Midbrain (tissue), 1 donor: ENCODE data around the gene VANGL1.
A peak's percentile ranks its signal among the peaks of the same experiment; 100 is the strongest.
"Not testable (repeated sequence)": the region's sequence is repeated elsewhere in the genome, so short reads cannot be mapped to it uniquely, and the experiment has no call there.

Experiments
- DNase-seq: peaks from one replicate; lab custom pipeline; 2025; lab: John Stamatoyannopoulos, UW

VANGL1 gene

DNA sequence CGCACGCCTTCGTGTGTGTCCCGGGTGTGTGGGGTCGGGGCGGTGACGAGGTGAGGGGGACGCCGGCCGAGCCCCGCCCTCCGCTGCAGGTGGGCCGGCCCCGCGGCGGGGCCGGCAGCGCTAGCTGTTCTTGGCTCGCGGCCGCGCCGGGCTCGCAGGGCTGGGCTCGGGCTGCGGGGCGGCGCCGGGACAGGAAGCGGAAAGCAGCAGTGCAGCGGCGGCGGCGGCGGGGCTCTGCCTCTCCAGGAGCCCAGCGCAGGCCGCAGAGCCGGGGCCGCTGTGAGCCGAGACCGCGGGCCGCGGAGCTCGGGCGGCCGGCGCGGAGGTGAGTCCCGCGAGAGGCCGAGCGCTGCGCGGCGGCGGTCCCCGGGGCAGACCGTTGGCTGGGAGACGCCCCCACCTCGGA, at the start of gene VANGL1:
TSS of gene VANGL1 (plus strand) at position 209 of the 406 bp plus-strand sequence. CDS start 9,444 bp downstream, outside the sequence.
- no peak for DNase-seq

DNA sequence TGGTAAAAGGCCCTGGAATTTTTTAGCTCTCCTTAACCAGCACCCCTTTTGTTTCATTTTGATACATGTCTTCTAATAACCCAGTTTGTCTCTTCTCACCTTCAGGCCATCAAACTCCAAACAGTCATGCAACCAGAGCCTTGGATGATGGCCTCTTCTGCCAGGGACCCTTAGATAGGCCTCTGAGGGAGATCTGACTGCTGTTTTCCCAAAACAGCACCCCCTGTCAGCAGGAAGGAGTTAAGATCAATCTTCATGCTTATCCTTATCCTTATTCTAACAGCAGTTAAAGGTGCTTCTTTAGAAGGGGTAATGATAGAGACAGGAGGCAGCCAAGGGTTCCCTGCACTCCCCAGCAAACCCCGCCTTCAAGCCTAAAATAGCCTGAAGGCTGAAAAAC, 49.5 kb upstream of the VANGL1 start:
- no peak for DNase-seq

DNA sequence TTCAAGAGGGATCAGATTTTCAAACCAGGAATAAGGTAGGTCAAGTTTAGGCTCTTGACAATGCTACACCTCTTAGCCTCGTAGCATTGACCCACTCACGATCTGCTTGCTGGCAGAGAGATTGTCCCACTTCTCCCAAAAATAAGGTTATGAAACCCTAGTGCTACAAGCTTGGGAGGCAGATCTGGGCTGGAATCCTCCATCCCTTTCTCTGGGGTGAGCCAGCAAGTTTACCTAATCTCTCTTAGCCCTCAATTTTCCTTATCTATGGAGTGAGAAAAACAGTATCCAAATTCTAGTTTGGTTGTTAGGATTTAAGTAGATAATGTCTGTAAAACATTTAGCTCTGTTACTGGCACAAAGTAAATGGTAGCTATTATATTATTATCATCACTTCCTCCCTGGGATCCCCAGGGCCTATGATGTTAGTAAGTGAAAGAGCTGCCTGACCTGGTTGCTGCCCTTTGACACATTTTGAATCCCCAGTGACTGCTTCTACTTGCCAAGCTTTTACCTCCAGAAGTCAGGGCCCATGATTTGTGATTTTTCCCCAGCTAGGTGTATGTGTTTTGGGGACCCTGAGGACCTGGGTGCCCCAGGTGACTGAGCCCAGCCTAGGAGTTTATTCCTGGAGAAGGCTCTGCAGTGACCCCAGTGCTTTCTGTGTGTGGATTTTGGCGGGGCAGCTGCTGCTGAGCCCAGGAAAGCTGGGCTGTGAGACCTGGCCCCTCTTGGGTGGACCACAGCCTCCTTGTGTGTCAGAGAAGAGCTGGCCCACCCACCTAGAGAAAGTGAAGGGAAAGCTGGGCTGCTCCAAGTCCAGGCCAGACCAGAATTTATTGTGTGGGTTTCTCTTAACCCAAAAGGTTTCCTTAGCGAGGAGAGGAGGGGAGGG, 48.2 kb upstream of the VANGL1 start:
- DNase-seq, result no peak

DNA sequence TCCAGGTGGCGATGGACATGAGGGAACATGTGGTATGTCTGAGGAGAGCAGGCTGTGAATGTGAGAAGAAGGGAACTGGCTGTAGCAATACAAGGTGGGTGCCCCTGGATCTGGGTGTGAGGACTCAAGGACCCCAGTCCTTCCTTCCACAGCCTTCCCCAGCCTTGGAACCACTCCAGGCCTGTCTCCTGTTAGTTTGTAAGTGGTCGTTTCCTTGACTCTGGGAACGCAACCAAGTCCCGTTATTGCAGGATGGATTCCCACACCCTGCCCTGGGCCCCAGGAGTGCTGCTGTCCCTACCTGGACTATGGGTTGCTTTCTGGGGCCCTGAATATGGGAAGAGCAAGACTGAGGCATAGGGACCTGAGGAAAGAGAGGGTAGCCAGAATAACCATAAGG, 47.2 kb upstream of the VANGL1 start:
- DNase-seq, result no peak

- DNase-seq, result peak; percentile 83
Measured at GRCh38 chr1:115595279-115596079, 46.3 kb upstream of the VANGL1 start.

- DNase-seq, result no peak
Measured at GRCh38 chr1:115596080-115596780, 45.5 kb upstream of the VANGL1 start.

DNA sequence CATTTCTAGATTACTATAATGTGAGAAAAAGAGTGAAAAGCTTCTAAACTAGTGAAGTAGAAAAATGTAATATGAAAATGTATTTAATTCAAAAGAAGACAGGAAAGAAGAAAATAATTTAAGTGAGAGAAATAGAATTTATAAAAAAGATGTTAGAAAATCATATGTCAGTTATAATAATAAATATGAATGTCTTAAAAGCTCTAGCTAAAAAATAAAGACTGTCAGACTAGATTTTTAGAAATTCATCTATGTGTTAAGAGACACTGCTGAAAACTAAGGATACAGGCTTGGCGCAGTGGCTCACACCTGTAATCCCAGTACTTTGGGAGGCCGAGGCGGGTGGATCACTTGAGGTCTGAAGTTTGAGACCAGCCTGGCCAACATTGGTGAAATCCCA, 37.3 kb upstream of the VANGL1 start:
- no peak for DNase-seq

DNA sequence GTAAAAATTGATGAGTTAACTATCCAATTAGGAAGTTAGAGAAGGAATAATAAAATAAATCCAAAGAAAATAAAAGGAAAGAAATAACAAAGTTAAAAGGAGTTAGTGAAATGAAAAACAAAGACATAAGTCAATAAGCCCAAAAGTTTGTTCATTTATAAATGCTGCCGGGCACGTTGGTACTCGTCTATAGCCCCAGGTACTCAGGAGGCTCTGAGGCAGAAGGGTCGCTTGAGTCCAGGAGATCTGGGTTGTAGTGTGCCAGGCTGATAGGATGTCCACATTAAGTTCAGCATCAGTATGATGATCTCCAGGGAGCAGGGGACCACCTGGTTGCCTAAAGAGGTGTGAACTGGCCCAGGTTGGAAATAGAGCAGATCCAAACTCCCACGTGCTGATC, 35.5 kb upstream of the VANGL1 start:
- no peak for DNase-seq

DNA sequence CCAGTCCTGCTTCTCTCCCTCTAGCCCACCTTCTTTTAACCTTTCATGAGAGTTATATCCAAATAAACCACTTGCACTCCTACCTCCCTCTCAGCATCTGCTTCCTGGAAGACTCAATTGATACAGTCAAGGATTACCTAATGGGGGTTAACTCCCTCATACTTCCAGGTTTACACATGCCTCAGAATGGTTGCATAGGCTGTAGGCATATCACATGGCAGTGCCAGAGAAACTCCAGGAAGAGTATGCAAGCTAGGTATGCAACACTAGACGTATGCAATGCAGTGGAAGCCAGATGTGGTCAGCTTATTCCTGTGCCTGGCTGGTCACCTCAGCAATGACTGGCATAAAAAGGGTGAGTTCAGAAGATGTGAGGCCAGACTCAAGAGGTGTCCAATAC, 32.7 kb upstream of the VANGL1 start:
- no peak for DNase-seq

DNA sequence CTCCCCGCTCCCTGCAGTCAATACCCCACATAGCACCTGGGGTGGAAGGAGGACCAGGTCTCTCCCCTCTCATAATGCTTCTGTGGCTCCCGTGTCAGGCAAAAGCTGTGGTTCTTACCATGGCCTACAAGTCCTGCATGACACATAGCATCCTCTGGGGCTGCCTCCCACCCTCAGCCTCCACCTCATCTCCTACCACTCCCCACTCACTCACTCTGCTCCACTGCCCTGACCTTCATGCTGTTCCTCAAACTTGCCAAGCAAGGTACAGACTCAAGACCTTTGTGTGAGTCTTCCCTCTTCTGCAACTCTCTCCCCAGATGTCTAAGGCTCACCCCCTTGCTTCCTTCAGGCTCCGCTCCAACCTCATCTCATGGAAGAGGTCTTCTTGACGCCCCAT, 28.0 kb upstream of the VANGL1 start:
- no peak for DNase-seq

DNA sequence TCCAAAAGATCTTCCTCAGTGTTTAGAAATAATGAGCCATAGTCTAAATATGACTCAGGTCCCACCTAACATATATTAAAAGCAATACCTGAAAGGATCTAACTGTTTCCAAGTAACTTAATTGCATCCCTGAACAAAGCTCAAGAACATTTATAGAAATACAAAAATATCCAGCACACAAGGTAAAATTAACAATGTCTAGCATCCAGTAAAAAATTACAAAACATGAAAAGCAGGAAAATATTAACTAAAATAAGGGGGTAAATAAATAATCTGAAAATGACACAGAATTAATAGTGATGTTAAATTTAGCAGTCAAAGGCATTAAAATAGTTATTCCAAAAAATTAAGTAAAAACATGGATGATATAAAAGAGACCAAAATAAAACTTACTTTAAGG, 21.3 kb upstream of the VANGL1 start:
- no peak for DNase-seq

DNA sequence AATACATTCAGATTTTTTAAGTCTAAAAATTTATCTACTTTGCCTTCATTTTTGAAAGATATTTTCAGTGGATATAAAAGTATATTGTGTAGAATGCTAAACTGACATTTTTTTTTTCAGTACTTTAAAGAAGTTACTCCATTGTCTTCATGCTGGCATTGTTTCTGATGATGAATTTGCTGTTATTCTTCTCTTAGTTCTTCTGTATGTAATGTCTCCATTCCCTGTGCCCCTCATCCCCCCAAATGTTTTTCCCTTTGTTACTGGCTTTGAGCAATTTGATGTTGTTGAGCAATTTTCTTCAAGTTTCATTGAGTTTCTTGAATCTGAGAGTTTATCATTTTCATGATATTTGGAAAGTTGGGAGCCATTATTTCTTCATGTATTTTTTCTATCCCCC, 20.8 kb upstream of the VANGL1 start:
- DNase-seq, result no peak

DNA sequence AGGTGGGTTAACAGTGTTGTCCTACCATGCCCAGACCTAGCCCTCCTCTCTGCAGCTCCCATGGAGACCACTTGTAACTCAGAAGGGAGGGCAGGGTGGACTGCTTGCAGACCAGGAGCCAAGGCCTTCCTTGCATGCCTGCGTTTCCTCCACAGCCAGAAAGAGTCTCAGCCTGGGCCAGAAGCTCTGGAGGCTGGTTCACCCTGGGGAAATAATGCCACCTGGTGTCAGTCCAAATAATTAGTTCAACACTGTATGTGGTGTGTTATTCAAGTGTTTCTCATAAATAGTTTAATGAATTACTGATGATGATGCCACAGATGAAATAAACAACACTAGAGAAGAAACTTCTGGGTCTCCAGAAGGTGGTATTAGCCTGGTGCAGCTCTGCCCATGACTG, 16.9 kb upstream of the VANGL1 start:
- DNase-seq, result no peak

DNA sequence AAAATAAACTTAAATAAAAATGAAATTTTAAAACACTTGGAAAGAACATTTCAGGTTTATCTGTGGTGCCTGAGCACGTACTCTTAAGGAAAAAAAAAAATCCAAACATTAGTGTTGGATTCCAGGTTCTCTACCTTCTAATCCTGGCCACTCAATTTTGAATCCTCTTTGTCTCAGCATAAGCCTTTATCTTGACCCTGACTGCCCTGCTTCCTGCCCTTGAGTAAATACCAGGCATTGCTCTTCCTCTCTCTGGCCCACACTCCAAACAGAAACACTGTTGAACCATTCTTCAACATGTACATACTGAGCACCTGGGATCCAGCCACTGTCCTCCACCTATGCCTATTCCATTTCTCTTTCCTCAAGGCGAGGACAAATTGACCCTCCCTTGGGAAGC, 11.4 kb upstream of the VANGL1 start:
- DNase-seq, result no peak

GRCh38 chr1:115632251-115633026, 9.3 kb upstream of the VANGL1 start:
- no peak for DNase-seq

DNA sequence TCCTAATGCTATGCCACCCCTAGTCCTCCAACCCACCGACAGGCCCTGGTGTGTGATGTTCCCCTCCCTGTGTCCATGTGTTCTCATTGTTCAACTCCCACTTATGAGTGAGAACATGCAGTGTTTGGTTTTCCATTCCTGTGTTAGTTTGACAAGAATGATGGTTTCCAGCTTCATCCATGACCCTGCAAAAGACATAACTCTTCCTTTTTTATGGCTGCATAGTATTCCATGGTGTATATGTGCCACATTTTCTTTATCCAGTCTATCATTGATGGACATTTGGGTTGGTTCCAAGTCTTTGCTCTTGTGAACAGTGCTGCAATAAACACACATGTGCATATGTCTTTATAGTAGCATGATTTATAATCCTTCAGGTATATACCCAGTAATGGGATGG, 8.2 kb upstream of the VANGL1 start:
- DNase-seq, result not testable (repeated sequence)

DNA sequence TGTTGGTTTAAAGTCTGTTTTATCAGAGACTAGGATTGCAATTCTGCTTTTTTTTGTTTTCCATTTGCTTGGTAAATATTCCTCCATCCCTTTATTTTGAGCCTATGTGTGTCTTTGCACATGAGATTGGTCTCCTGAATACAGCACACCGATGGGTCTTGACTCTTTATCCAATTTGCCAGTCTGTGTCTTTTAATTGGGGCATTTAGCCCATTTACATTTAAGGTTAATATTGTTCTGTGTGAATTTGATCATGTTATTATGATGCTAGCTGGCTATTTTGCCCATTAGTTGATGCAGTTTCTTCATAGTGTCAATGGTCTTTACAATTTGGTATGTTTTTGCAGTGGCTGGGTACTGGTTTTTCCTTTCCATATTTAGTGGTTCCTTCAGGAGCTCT, 4.5 kb upstream of the VANGL1 start:
- not testable (repeated sequence) for DNase-seq

DNA sequence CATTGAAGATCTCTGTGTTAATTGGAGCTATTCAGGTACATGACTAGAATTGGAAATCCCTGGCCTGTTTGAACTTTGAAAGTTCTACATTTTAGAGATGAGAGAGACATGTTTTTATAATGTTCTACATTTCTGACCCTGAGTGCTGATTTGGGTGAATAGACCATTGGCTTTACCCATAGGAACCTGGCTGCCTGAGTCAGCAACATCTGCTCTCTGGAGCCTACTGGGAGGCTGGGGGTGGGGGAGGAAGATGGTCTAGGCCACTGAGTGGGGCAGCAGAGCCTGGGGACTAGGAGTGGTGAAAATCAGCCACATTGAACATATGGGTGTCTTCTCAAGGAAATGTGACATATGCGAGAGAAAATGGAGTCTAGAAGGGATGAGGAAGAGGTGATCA, 1.4 kb upstream of the VANGL1 start:
- DNase-seq, result no peak

DNA sequence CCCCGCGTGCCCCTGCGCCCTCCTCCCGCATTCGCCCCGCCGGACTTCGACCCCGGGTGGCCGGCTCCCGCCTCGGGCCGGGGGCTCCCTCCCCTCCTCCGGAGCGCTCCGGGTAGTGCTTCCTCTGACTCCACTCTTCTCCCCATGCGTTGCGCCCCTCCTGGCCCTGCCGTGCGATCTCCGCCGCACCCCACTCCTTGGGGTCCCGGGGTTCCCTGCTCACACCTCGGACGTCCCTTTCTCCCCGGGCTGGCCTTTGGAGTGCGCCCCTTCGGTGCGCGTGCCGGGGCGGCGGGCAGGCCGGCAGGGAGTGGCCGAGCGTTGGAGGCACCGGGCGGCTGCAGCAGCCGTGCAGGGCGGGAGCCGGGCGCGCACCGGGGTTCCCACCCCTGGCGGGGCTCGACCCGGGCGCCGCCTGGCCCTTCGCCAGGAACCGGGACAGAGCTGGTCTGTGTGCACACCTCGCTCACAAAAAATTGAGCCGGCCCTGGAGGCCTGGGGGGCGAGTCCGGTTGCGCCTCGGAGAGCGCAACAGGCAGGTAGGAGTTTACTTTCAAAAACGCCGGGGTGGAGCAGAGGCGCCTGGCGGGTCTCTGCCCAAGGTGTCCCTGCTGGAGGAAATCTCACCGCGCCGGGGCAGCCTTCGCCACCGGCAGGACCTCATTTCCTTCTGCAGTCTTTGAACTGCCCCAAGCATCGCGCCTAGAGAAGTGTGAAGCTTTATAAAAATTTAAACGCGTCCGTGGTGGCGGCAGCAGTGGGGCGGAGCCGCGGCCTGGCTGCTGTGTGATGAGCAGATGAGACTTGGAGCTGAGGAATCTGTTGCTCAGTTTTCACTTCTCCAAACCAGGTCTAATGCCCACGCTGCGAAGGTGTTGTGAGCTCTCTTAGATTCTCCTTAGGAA, 650 bp downstream of the VANGL1 start:
- peak; percentile 4 for DNase-seq

DNA sequence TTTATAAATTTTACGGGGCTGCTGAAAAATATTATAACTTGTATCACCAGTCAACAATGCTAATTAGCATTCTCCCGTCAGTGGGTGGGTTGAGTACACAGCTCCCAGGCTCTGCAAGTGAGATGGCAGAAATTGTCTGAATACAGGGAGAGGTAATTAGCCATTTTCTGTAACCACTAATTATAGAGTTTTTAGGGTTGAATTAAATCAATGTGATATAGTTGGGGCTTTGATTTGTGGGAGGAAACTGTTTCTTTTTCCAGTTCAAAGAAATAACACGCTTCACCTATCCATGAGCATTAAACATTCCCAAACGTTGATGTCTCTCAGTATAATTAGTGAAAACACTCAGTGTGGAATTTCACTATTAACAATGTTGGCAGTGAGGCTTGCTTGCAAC, 1.5 kb downstream of the VANGL1 start:
- no peak for DNase-seq

- DNase-seq, result no peak
Measured at GRCh38 chr1:115643666-115644065, 1.9 kb downstream of the VANGL1 start.
